Measurements from ENCODE around the gene FAM168A. TPM values are rescaled to one million over a fixed set of nuclear protein-coding genes. Genes with fewer than 3 reads are reported as not detected.

The FAM168A gene
- total and polyA plus RNA-seq, 3 donors from 2014 or later: 20.1 to 30.2 (median 29.8) TPM

GRCh38 chr11:73398721-73399120 is 199.2 kb downstream of the FAM168A start:
- H3K9me3 ChIP-seq: no peaks in the 10 kb centered on the region
- H3K4me1 ChIP-seq: no peaks in the 10 kb centered on the region
- no peak overlapping the region for H3K4me3 ChIP-seq
- H3K36me3 ChIP-seq (ENCODE audit: low read depth, missing control alignments): no peaks in the 10 kb centered on the region
- TF ChIP-seq POLR2A (IDR thresholded peaks at IDR 0.05): no peak
- TF ChIP-seq CTCF (IDR thresholded peaks at IDR 0.05): no peak
- no peak for DNase-seq
- H3K27me3 ChIP-seq: no peaks in the 10 kb centered on the region
- intact Hi-C loops (cut with DNase I; ENCODE audit: low total_unique reads): loop anchor here (10.0 kb wide), 2 partner anchors 54 to 256 kb away; no protein-coding TSS in a partner anchor
- 63 to 92% methylated on average over 2 of the region's 2 CpGs for WGBS, 2 donors
- H3K27ac ChIP-seq: no peak overlapping the region

- TF ChIP-seq CTCF (IDR thresholded peaks at IDR 0.05) (no peak), POLR2A (IDR thresholded peaks at IDR 0.05) (no peak)
- Histone ChIP-seq H3K4me3 (no peak overlapping the region), H3K4me1 (no peaks in the 10 kb centered on the region), H3K27ac (no peak overlapping the region), H3K27me3 (no peaks in the 10 kb centered on the region), H3K36me3 (ENCODE audit: low read depth, missing control alignments) (no peaks in the 10 kb centered on the region), H3K9me3 (no peaks in the 10 kb centered on the region)
- WGBS, 2 donors: 77 to 90% methylated on average over 5 of the region's 5 CpGs
- no peak for DNase-seq
- intact Hi-C loops (cut with DNase I; ENCODE audit: low total_unique reads): loop anchor here (10.0 kb wide), 2 partner anchors 53 to 257 kb away; no protein-coding TSS in a partner anchor
These were observed 199.8 kb downstream of the FAM168A start for GRCh38 chr11:73398132-73398526.

GRCh38 chr11:73397468-73398131 is 200.3 kb downstream of the FAM168A start:
- TF ChIP-seq POLR2A (IDR thresholded peaks at IDR 0.05) (no peak), CTCF (IDR thresholded peaks at IDR 0.05) (no peak)
- no peaks in the 10 kb centered on the region for H3K9me3 ChIP-seq
- no peak for DNase-seq
- no peak overlapping the region for H3K4me3 ChIP-seq
- H3K27me3 ChIP-seq: no peaks in the 10 kb centered on the region
- 92 to 93% methylated on average over 8 of the region's 8 CpGs for WGBS, 2 donors
- H3K27ac ChIP-seq: no peak overlapping the region
- H3K36me3 ChIP-seq (ENCODE audit: low read depth, missing control alignments): no peaks in the 10 kb centered on the region
- intact Hi-C loops (cut with DNase I; ENCODE audit: low total_unique reads): loop anchor here (10.0 kb wide), 2 partner anchors 53 to 257 kb away; no protein-coding TSS in a partner anchor
- H3K4me1 ChIP-seq: no peaks in the 10 kb centered on the region

GRCh38 chr11:73396985-73397384 is 200.9 kb downstream of the FAM168A start:
- 82 to 88% methylated on average over 7 of the region's 7 CpGs for WGBS, 2 donors
- H3K9me3 ChIP-seq: no peaks in the 10 kb centered on the region
- H3K27me3 ChIP-seq: no peaks in the 10 kb centered on the region
- intact Hi-C loops (cut with DNase I; ENCODE audit: low total_unique reads): loop anchor here (10.0 kb wide), 2 partner anchors 52 to 258 kb away; no protein-coding TSS in a partner anchor
- H3K4me3 ChIP-seq: no peak overlapping the region
- no peak overlapping the region for H3K27ac ChIP-seq
- TF ChIP-seq POLR2A (IDR thresholded peaks at IDR 0.05): no peak
- TF ChIP-seq CTCF (IDR thresholded peaks at IDR 0.05): no peak
- no peak for DNase-seq
- no peaks in the 10 kb centered on the region for H3K36me3 ChIP-seq (ENCODE audit: low read depth, missing control alignments)
- H3K4me1 ChIP-seq: no peaks in the 10 kb centered on the region
